SK-N-SH (cell line): ENCODE data around the gene RFX4. TPM values are rescaled to one million over a fixed set of nuclear protein-coding genes. Genes with fewer than 3 reads are reported as not detected.

Source experiments
- CTCF ChIA-PET: fragments of 300-600, 350-600 bp; formaldehyde crosslinking; extraction: SDS; loops from one replicate; lab custom pipeline; 2021; lab: Yijun Ruan, JAX
- POLR2A ChIA-PET: fragments of 350-600 bp; sonication (Branson Sonifier 250); formaldehyde crosslinking; extraction: SDS; loops from one replicate; lab custom pipeline; 2020; ENCODE audit warnings: antibody characterized with exemption, inconsistent platforms; lab: Yijun Ruan, JAX
- DNase-seq: peaks from one replicate; pipeline ENCODE4 v3.0.0; 2012
- H2AFZ ChIP-seq: fragments of 200-600 bp; sonication (generic); 2 replicates; pipeline ENCODE4 v1.8.1; 2016; ENCODE audit warnings: antibody characterized with exemption, mild to moderate bottlenecking, low read depth
- H3F3A ChIP-seq: fragments of 200-600 bp; sonication (generic); replicated peaks from 2 replicates; pipeline ENCODE3; 2016; ENCODE audit warnings: antibody characterized with exemption, mild to moderate bottlenecking; ENCODE audit not compliant: insufficient read depth
- H3K27ac ChIP-seq, 2 experiments: fragments of 200-500 bp in 1 of 2; fragments of 200-600 bp in 1 of 2; sonication (Bioruptor generic) in 1 of 2; sonication (generic), shearing (Covaris generic) in 1 of 2; 2 replicates each; pipeline versions ENCODE4 v1.5.1 to v1.6.1; 2014 to 2016; ENCODE audit warnings: low read depth in 2 of 2, inconsistent platforms in 1 of 2, low read length in 1 of 2, mild to moderate bottlenecking in 1 of 2, mixed read lengths in 1 of 2
- H3K27me3 ChIP-seq: fragments of 200-600 bp; sonication (generic), shearing (Covaris generic); 2 replicates; pipeline ENCODE4 v1.6.1; 2016; ENCODE audit warnings: mixed run types; ENCODE audit not compliant: insufficient read depth
- H3K36me3 ChIP-seq, 2 experiments: fragments of 200-500 bp in 1 of 2; fragments of 200-600 bp in 1 of 2; sonication (Bioruptor generic) in 1 of 2; sonication (generic) in 1 of 2; replicated peaks in 1 of 2; 2 replicates each; pipeline versions ENCODE3 to v1.5.1; 2014 to 2016; ENCODE audit warnings: low read length in 1 of 2, mild to moderate bottlenecking in 1 of 2; ENCODE audit not compliant: insufficient read depth in 2 of 2, control insufficient read depth in 1 of 2
- H3K4me1 ChIP-seq, 2 experiments: fragments of 200-500 bp in 1 of 2; fragments of 200-600 bp in 1 of 2; sonication (Bioruptor generic) in 1 of 2; sonication (generic), shearing (Covaris generic) in 1 of 2; 2 replicates each; pipeline versions ENCODE4 v1.5.1 to v1.6.1; 2014 to 2016; ENCODE audit warnings: low read depth in 1 of 2, low read length in 1 of 2, mixed run types in 1 of 2; ENCODE audit not compliant: insufficient read depth in 2 of 2, control insufficient read depth in 1 of 2
- H3K4me2 ChIP-seq: fragments of 200-600 bp; sonication (generic), shearing (Covaris generic); 2 replicates; pipeline ENCODE4 v1.6.1; 2017; ENCODE audit warnings: mixed run types
- H3K4me3 ChIP-seq, 2 experiments: fragments of 200-500 bp in 1 of 2; fragments of 200-600 bp in 1 of 2; sonication (Bioruptor generic) in 1 of 2; sonication (generic), shearing (Covaris generic) in 1 of 2; 2 replicates each; pipeline versions ENCODE4 v1.5.1 to v1.8.1; 2014 to 2016; ENCODE audit warnings: low read depth in 2 of 2, inconsistent platforms in 1 of 2, low read length in 1 of 2, mild to moderate bottlenecking in 1 of 2, mixed read lengths in 1 of 2, moderate library complexity in 1 of 2
- H3K79me2 ChIP-seq: fragments of 200-600 bp; sonication (generic); 2 replicates; pipeline ENCODE4 v1.8.1; 2017; ENCODE audit warnings: mild to moderate bottlenecking; ENCODE audit not compliant: insufficient read depth
- H3K9ac ChIP-seq: fragments of 200-600 bp; sonication (generic); 2 replicates; pipeline ENCODE4 v1.6.1; 2017; ENCODE audit warnings: mixed run types
- H3K9me2 ChIP-seq: fragments of 200-600 bp; sonication (generic); 2 replicates; pipeline ENCODE4 v1.6.1; 2017; ENCODE audit warnings: mixed run types
- H3K9me3 ChIP-seq: fragments of 200-600 bp; sonication (generic); 2 replicates; pipeline ENCODE4 v1.6.1; 2017; ENCODE audit warnings: mixed run types, mild to moderate bottlenecking, moderate library complexity
- H4K20me1 ChIP-seq: fragments of 200-600 bp; sonication (generic); 2 replicates; pipeline ENCODE4 v1.6.1; 2017; ENCODE audit warnings: mild to moderate bottlenecking, mixed run types; ENCODE audit not compliant: insufficient read depth
- CHD2 ChIP-seq: fragments of 150-350 bp; IDR thresholded peaks from 2 replicates; pipeline ENCODE4 v1.6.1; 2018; ENCODE audit warnings: low read length; ENCODE audit not compliant: partially characterized antibody
- CTCF ChIP-seq: fragments of 200-600 bp; sonication (generic); IDR thresholded peaks from 2 replicates; pipeline ENCODE4 v1.6.1; 2017; ENCODE audit warnings: antibody characterized with exemption, mild to moderate bottlenecking, moderate library complexity
- EP300 ChIP-seq, 2 experiments: IDR thresholded peaks; 2 replicates each; pipeline versions ENCODE4 v1.4.0 to v1.6.1; 2012; ENCODE audit warnings: borderline replicate concordance in 1 of 2, low read depth in 1 of 2, low read length in 1 of 2
- FOXJ3 ChIP-seq: sonication (generic); formaldehyde crosslinking; IDR thresholded peaks from 2 replicates; pipeline ENCODE4 v1.5.1; 2020; ENCODE audit warnings: mild to moderate bottlenecking, missing genetic modification reagents
- FOXM1 ChIP-seq: IDR thresholded peaks from 2 replicates; pipeline ENCODE4 v1.4.0; 2012; ENCODE audit warnings: low read depth, mild to moderate bottlenecking
- GABPA ChIP-seq: IDR thresholded peaks from 2 replicates; pipeline ENCODE4 v1.4.0; 2012; ENCODE audit warnings: low read depth, mild to moderate bottlenecking
- JUND ChIP-seq: IDR thresholded peaks from 2 replicates; pipeline ENCODE4 v1.4.0; 2012
- MAX ChIP-seq: IDR thresholded peaks from 2 replicates; pipeline ENCODE4 v1.4.0; 2012; ENCODE audit warnings: low read depth
- MEF2A ChIP-seq: IDR thresholded peaks from 2 replicates; pipeline ENCODE4 v1.4.0; 2012; ENCODE audit warnings: low read depth, borderline replicate concordance
- NFIC ChIP-seq: IDR thresholded peaks from 2 replicates; pipeline ENCODE4 v1.4.0; 2012; ENCODE audit warnings: borderline replicate concordance
- PBX3 ChIP-seq: IDR thresholded peaks from 2 replicates; pipeline ENCODE4; 2012
- POLR2AphosphoS5 ChIP-seq: IDR thresholded peaks from 2 replicates; pipeline ENCODE4 v1.6.1; 2012; ENCODE audit warnings: low read depth, low read length
- REST ChIP-seq: IDR thresholded peaks from 2 replicates; pipeline ENCODE4 v1.6.1; 2012; ENCODE audit warnings: mild to moderate bottlenecking, low read depth, low read length, moderate library complexity
- RFX5 ChIP-seq: IDR thresholded peaks from 2 replicates; pipeline ENCODE4 v1.6.1; 2012; ENCODE audit warnings: mild to moderate bottlenecking, improper control_type of control experiment, low read length
- RXRA ChIP-seq: IDR thresholded peaks from 2 replicates; pipeline ENCODE4 v1.4.0; 2012; ENCODE audit warnings: low read depth, mild to moderate bottlenecking, borderline replicate concordance
- TAF1 ChIP-seq: IDR thresholded peaks from 2 replicates; pipeline ENCODE4 v1.6.1; 2012; ENCODE audit warnings: low read depth, mild to moderate bottlenecking, low read length, moderate library complexity, borderline replicate concordance
- TEAD4 ChIP-seq: IDR thresholded peaks from 2 replicates; pipeline ENCODE4 v1.4.0; 2012; ENCODE audit warnings: mild to moderate bottlenecking, borderline replicate concordance; ENCODE audit not compliant: insufficient read depth
- USF1 ChIP-seq: IDR thresholded peaks from 2 replicates; pipeline ENCODE4 v1.4.0; 2012; ENCODE audit warnings: low read depth, borderline replicate concordance
- YY1 ChIP-seq: IDR thresholded peaks from 2 replicates; pipeline ENCODE4 v1.4.0; 2012; ENCODE audit warnings: low read depth, mild to moderate bottlenecking
- ZBTB33 ChIP-seq: IDR thresholded peaks from 2 replicates; pipeline ENCODE4 v1.4.0; 2012; ENCODE audit warnings: low read depth, borderline replicate concordance
- WGBS: methylation state at CpG from one replicate; pipeline ENCODE4 v1.1.6; 2017; ENCODE audit warnings: low lambda C conversion rate; 5-methylcytosine and 5-hydroxymethylcytosine counted together
- polyA plus RNA-seq, 3 experiments: library from polyadenylated mRNA; depleted of rRNA; stranded (reverse); fragments of >200 nt; gene quantifications; 2 replicates each; pipeline ENCODE4 v1.2.3, GENCODE V29; 2012

The RFX4 gene
- polyA plus RNA-seq, 1 of the 3 experiments (the other 2 are of a cell fraction): not detected

- Histone ChIP-seq H3K36me3 (peaks cover 0 to 4% of the 10 kb centered on the region in 2 experiments), H3F3A (no peaks in the 10 kb centered on the region), H3K79me2 (no peaks in the 10 kb centered on the region), H3K4me3 (no peak overlapping the region), H2AFZ (no peak overlapping the region), H3K4me2 (no peak overlapping the region), H3K9me3 (0 out of 2 replicates have a peak, but pooled peaks cover 7% of the 10 kb centered on the region), H3K4me1 (no peaks in the 10 kb centered on the region), H3K9me2 (no peaks in the 10 kb centered on the region), H3K27ac (no peak overlapping the region), H4K20me1 (no peaks in the 10 kb centered on the region), H3K9ac (no peak overlapping the region), H3K27me3 (no peaks in the 10 kb centered on the region)
- TF ChIP-seq TAF1: no peak
- no peak for TF ChIP-seq RFX5
- TF ChIP-seq JUND: no peak
- no peak for TF ChIP-seq MEF2A
- TF ChIP-seq TEAD4: no peak
- no peak for TF ChIP-seq MAX
- TF ChIP-seq USF1: no peak
- no peak for TF ChIP-seq POLR2AphosphoS5
- no peak for TF ChIP-seq GABPA
- TF ChIP-seq FOXM1: no peak
- no peak for TF ChIP-seq REST
- TF ChIP-seq YY1: no peak
- TF ChIP-seq ZBTB33: no peak
- TF ChIP-seq CHD2: no peak
- TF ChIP-seq FOXJ3: no peak
- TF ChIP-seq PBX3: no peak
- no peak for TF ChIP-seq NFIC
- TF ChIP-seq EP300 (IDR thresholded peaks at IDR 0.05; ENCODE audit: borderline replicate concordance in 1 of 2, low read depth in 1 of 2, low read length in 1 of 2): no peak
- TF ChIP-seq RXRA: no peak
- TF ChIP-seq CTCF: no peak
- ChIA-PET CTCF (no interaction called here), POLR2A (no interaction called here)
- DNase-seq: no peak
- 7% methylated on average over 3 of the region's 3 CpGs for WGBS
These were observed 121.3 kb downstream of the RFX4 start for GRCh38 chr12:106704081-106704480.
